Hepatocyte (in vitro differentiated cells): Measurements from ENCODE around the gene CDK9. TPM values are rescaled to one million over a fixed set of nuclear protein-coding genes. Genes with fewer than 3 reads are reported as not detected.

Source experiments
- DNase-seq: peaks from one replicate; pipeline ENCODE4 v3.0.0-alpha.2; 2016; ENCODE audit warnings: low spot score
- H2AFZ ChIP-seq: fragments of 200-600 bp; sonication (generic); 2 replicates; pipeline ENCODE4 v1.6.0; 2016; ENCODE audit warnings: antibody characterized with exemption, mild to moderate bottlenecking
- H3K27ac ChIP-seq: fragments of 200-600 bp; sonication (generic); 2 replicates; pipeline ENCODE4 v1.5.1; 2016; ENCODE audit warnings: mild to moderate bottlenecking
- H3K27me3 ChIP-seq: fragments of 200-600 bp; sonication (generic); 2 replicates; pipeline ENCODE4 v1.6.1; 2016
- H3K36me3 ChIP-seq: fragments of 200-600 bp; sonication (generic); replicated peaks from 2 replicates; pipeline ENCODE4 v1.5.1; 2016; ENCODE audit warnings: low read depth; ENCODE audit not compliant: insufficient read depth
- H3K4me1 ChIP-seq: fragments of 200-600 bp; sonication (generic); 2 replicates; pipeline ENCODE4 v1.5.1; 2016; ENCODE audit warnings: mild to moderate bottlenecking, moderate library complexity; ENCODE audit not compliant: insufficient read depth
- H3K4me2 ChIP-seq: fragments of 200-600 bp; sonication (generic); 2 replicates; pipeline ENCODE4 v1.6.0; 2016
- H3K4me3 ChIP-seq: fragments of 200-600 bp; sonication (generic); 2 replicates; pipeline ENCODE4 v1.5.1; 2016; ENCODE audit warnings: mild to moderate bottlenecking
- H3K79me2 ChIP-seq: fragments of 200-600 bp; sonication (generic); 2 replicates; pipeline ENCODE4 v1.6.0; 2017; ENCODE audit warnings: mild to moderate bottlenecking
- H3K9me2 ChIP-seq: fragments of 200-600 bp; sonication (generic); replicated peaks from 2 replicates; pipeline ENCODE4 v1.6.0; 2017; ENCODE audit warnings: mild to moderate bottlenecking; ENCODE audit not compliant: insufficient read depth
- H3K9me3 ChIP-seq: fragments of 200-600 bp; sonication (generic); 2 replicates; pipeline ENCODE4 v1.5.1; 2016; ENCODE audit warnings: low read depth, mild to moderate bottlenecking
- H4K20me1 ChIP-seq: fragments of 200-600 bp; sonication (generic); 2 replicates; pipeline ENCODE4 v1.6.0; 2016; ENCODE audit warnings: mild to moderate bottlenecking; ENCODE audit not compliant: insufficient read depth, poor library complexity, severe bottlenecking
- EZH2 ChIP-seq: fragments of 200-600 bp; sonication (generic); IDR thresholded peaks from 2 replicates; pipeline ENCODE4 v1.6.1; 2016; ENCODE audit warnings: antibody characterized with exemption, mild to moderate bottlenecking, borderline replicate concordance
- EZH2phosphoT487 ChIP-seq: fragments of 200-600 bp; sonication (generic); IDR thresholded peaks from one replicate; pipeline ENCODE4 v1.6.1; 2018; ENCODE audit warnings: antibody characterized with exemption, mild to moderate bottlenecking, low read depth, moderate library complexity; ENCODE audit not compliant: unreplicated experiment, severe bottlenecking
- WGBS: methylation state at CpG from one replicate; pipeline ENCODE4 v1.1.6; 2016; ENCODE audit warnings: low lambda C conversion rate; ENCODE audit errors: missing lambda C conversion rate; 5-methylcytosine and 5-hydroxymethylcytosine counted together
- polyA plus RNA-seq: library from polyadenylated mRNA; unstranded; fragments of >200 nt; fragmentation: Nextera tagmentation; extraction: Ambion mirVana; gene quantifications from 2 replicates; pipeline ENCODE4 v1.2.1, GENCODE V29; 2016
- total RNA-seq: library from RNA; depleted of rRNA; stranded (reverse); fragments of >200 nt; gene quantifications from 2 replicates; pipeline ENCODE4 v1.2.3, GENCODE V29; 2014
- TF ChIP-seq, protein P1 (sequence below): fragments of 200-600 bp; sonication (generic); IDR thresholded peaks from 2 replicates; pipeline ENCODE4 v1.5.1; 2016; ENCODE audit warnings: antibody characterized with exemption, mild to moderate bottlenecking; ENCODE audit not compliant: poor library complexity

The CDK9 gene
- total and polyA plus RNA-seq, 2 experiments from 2014 or later: 84.6 to 91.4 TPM

DNA sequence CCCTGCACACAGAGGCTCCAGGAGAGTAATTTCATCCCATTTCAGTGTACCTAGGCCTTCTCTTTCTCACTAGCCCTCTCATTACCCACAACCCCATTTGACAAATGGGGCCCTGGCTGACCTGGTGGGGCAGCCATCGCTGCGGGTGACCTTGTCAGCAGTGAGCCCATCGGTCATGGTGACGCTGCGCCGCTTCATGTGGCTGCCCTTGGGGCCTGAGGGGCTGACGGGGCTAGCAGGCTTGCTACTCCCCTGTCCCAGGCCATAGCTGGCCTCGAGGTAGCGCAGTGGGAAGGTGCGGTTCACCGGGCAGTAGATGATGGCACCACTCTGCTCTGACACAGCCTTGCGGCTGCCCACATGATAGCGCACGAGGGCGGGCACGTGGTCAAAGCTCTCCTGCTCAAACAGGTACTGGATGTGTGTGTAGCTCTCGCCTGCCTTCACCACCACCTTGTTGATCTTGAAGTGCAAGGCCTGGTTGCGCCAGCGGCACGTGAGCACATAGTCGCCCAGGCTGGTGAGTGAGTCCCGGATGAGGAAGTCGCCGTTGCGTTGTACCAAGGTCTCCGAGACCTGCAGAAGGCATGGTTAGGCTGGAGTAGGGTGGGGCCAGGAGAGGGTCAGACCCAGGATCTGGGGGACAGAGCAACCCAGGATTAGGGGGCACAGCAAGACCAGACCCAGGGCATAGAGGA is 36.6 kb upstream of the CDK9 start:
- WGBS: 92% methylated on average over 25 of the region's 26 CpGs
- no peaks in the 10 kb centered on the region for H3K9me3 ChIP-seq
- no peaks in the 10 kb centered on the region for H3K4me1 ChIP-seq

DNA sequence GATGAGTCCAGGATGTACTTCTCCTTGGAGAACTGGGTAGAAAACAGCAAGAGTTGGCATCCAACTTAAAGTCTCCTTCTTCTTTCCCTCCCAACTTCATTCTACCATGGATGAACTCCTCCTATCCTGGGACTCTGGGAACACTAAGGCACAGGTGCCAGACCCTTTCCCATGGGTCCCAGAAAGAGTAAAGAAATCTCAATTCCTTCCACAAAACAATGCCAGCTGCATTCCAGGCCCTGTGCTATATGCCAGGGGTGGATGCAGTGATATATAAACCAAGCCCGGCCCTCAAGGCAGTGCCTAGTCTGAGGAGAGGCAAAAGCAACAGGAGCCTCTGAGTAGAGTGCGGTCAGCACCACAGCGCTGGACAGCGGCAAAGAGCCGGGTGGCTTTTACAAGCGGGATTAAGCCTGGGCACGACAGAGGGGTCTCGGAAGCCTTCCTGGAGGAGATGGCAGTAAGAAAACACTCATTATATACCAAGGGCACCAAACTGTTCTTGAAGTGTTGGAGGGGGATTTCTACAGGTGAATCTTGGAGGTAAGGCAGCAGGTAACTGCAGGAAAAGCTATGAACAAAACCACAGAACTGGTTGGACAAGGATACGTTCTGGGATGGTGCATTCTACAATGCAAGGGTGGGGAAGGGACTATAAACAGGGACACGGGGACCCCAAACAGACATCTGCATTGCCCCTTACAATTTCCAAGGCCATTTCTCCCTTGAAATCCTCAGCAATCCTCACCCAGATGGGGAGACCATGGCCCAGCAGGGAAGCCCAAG is 34.4 kb upstream of the CDK9 start:
- Histone ChIP-seq H3K27me3 (peaks cover 43% of the 10 kb centered on the region), H4K20me1 (no peaks in the 10 kb centered on the region), H3K36me3 (no peaks in the 10 kb centered on the region), H2AFZ (no peak overlapping the region), H3K79me2 (no peaks in the 10 kb centered on the region), H3K4me3 (no peak overlapping the region), H3K27ac (no peak overlapping the region), H3K4me2 (no peak overlapping the region), H3K9me2 (no peaks in the 10 kb centered on the region), H3K4me1 (no peaks in the 10 kb centered on the region), H3K9me3 (no peaks in the 10 kb centered on the region)
- no peak for TF ChIP-seq EZH2
- TF ChIP-seq, protein P1, sequence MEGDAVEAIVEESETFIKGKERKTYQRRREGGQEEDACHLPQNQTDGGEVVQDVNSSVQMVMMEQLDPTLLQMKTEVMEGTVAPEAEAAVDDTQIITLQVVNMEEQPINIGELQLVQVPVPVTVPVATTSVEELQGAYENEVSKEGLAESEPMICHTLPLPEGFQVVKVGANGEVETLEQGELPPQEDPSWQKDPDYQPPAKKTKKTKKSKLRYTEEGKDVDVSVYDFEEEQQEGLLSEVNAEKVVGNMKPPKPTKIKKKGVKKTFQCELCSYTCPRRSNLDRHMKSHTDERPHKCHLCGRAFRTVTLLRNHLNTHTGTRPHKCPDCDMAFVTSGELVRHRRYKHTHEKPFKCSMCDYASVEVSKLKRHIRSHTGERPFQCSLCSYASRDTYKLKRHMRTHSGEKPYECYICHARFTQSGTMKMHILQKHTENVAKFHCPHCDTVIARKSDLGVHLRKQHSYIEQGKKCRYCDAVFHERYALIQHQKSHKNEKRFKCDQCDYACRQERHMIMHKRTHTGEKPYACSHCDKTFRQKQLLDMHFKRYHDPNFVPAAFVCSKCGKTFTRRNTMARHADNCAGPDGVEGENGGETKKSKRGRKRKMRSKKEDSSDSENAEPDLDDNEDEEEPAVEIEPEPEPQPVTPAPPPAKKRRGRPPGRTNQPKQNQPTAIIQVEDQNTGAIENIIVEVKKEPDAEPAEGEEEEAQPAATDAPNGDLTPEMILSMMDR: no peak
- TF ChIP-seq EZH2phosphoT487: no peak
- DNase-seq: peak; percentile 64
- 23% methylated on average over 10 of the region's 10 CpGs for WGBS

More for the DNA sequence above, 36.6 kb upstream of the CDK9 start:
- TF ChIP-seq EZH2 (no peak), EZH2phosphoT487 (no peak)
- TF ChIP-seq, protein P1: no peak
- Histone ChIP-seq H3K79me2 (no peaks in the 10 kb centered on the region), H3K27me3 (peaks cover 25% of the 10 kb centered on the region), H4K20me1 (no peaks in the 10 kb centered on the region), H3K4me3 (no peak overlapping the region), H3K27ac (no peak overlapping the region), H2AFZ (no peak overlapping the region), H3K9me2 (no peaks in the 10 kb centered on the region), H3K4me2 (no peak overlapping the region), H3K36me3 (no peaks in the 10 kb centered on the region)
- no peak for DNase-seq

DNA sequence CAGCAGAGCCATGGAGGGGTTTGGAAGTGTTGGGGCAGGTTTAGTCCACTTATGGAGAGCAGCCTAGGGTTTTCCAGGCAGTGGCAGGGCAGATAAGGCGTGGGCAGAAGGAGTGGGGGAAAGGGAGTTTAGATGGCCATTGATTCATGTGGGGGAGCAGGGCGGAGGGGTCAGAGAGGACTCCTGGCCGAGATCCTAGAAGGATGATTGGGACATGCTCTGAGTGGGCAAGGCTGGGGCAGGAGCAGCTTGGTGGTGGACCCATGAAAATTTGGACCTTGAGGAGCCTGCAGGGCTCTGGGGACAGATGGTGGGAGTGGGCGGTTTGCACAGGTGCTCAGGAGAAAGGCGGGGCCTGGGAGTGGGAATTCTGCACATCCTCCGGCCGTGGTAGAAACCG is 32.7 kb upstream of the CDK9 start:
- no peaks in the 10 kb centered on the region for H3K9me3 ChIP-seq
- DNase-seq: no peak
- H3K9me2 ChIP-seq: no peaks in the 10 kb centered on the region
- WGBS: 79% methylated on average over 8 of the region's 8 CpGs
- H3K4me3 ChIP-seq: no peak overlapping the region
- TF ChIP-seq, protein P1: no peak
- TF ChIP-seq EZH2: no peak
- TF ChIP-seq EZH2phosphoT487: no peak
- H4K20me1 ChIP-seq: no peaks in the 10 kb centered on the region
- no peak overlapping the region for H3K27ac ChIP-seq
- no peaks in the 10 kb centered on the region for H3K4me1 ChIP-seq
- no peak overlapping the region for H2AFZ ChIP-seq
- no peaks in the 10 kb centered on the region for H3K36me3 ChIP-seq
- H3K27me3 ChIP-seq: peaks cover 43% of the 10 kb centered on the region
- H3K79me2 ChIP-seq: no peaks in the 10 kb centered on the region
- no peak overlapping the region for H3K4me2 ChIP-seq
